Tibial nerve (tissue), 4 donors: Measurements from ENCODE around the gene SLIT1. TPM values are rescaled to one million over a fixed set of nuclear protein-coding genes. Genes with fewer than 3 reads are reported as not detected.

Experiments
- DNase-seq, 2 donors: peaks; one replicate each; pipeline ENCODE4 v3.0.0-alpha.2; 2019; ENCODE audit warnings: low spot score in 2 of 2
- H3K27ac ChIP-seq, 4 donors: fragments of 200-600 bp; sonication (generic) in 3 of 4; one replicate each; pipeline ENCODE4 v1.5.1; 2017 to 2019; ENCODE audit warnings: mild to moderate bottlenecking in 1 of 4
- H3K27me3 ChIP-seq, 2 donors: fragments of 200-600 bp; sonication (generic) in 1 of 2; one replicate each; pipeline versions ENCODE4 v1.5.1 to v1.6.0; 2017 to 2019
- H3K36me3 ChIP-seq, 3 donors: fragments of 200-600 bp; sonication (generic); one replicate each; pipeline ENCODE4 v1.5.1; 2018 to 2019
- H3K4me1 ChIP-seq, 4 donors: fragments of 200-600 bp; sonication (generic) in 3 of 4; one replicate each; pipeline ENCODE4 v1.5.1; 2017 to 2019
- H3K4me3 ChIP-seq, 4 donors: fragments of 200-600 bp; sonication (generic) in 3 of 4; one replicate each; pipeline ENCODE4 v1.5.1; 2017 to 2019; ENCODE audit warnings: mild to moderate bottlenecking in 1 of 4, moderate library complexity in 1 of 4
- H3K9me3 ChIP-seq, 4 donors: fragments of 200-600 bp; sonication (generic) in 3 of 4; one replicate each; pipeline ENCODE4 v1.5.1; 2017 to 2019
- EP300 ChIP-seq, 2 donors: sonication (generic); formaldehyde crosslinking; IDR thresholded peaks; one replicate each; pipeline ENCODE4 v1.6.1; 2017; ENCODE audit warnings: antibody characterized with exemption in 2 of 2, mild to moderate bottlenecking in 1 of 2
- POLR2A ChIP-seq, 2 donors: fragments of 450-650 bp; IDR thresholded peaks; one replicate each; pipeline ENCODE4 v1.6.1; 2017; ENCODE audit warnings: antibody characterized with exemption in 2 of 2, mild to moderate bottlenecking in 2 of 2, moderate library complexity in 2 of 2
- WGBS, 2 donors: methylation state at CpG; one replicate each; pipeline ENCODE4 v1.1.5; 2018; 5-methylcytosine and 5-hydroxymethylcytosine counted together
- total RNA-seq, 4 donors: library from RNA; depleted of rRNA; stranded (reverse); fragments of >200 nt; gene quantifications; one replicate each; pipeline ENCODE4 v1.1.0, GENCODE V29; 2016
- TF ChIP-seq, protein P1 (sequence below), 5 experiments: fragments of 200-600 bp in 3 of 5; fragments of 450-650 bp in 2 of 5; sonication (generic) in 3 of 5; IDR thresholded peaks; one replicate each; pipeline ENCODE4 v1.5.1; 2016 to 2019; ENCODE audit warnings: antibody characterized with exemption in 5 of 5, mild to moderate bottlenecking in 3 of 5, moderate library complexity in 2 of 5

The SLIT1 gene
- total RNA-seq, 4 donors from 2014 or later: 0.78 to 3.1 (median 1.3) TPM

DNA sequence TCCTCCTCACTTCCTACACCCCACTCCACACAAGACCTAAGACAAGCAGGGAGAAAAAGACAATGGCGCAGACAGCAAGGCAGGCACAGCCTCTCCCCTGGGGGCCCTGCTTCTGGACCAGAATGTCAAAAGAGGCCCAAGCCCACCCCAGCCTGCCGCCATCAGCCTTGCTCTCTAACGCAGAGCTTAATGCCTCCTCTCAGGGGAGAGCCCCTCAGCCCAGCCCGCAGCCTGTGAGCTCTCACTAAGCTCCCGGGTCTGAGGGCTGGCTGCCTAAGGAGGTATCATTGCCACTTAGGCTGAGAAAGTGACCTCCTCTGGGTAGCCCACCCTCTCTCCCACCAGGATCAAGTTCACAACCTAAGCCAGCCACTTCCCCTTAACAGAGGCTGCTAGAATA is 16.7 kb downstream of the SLIT1 start:
- no peak for TF ChIP-seq EP300 (IDR thresholded peaks at IDR 0.05)
- TF ChIP-seq, protein P1, sequence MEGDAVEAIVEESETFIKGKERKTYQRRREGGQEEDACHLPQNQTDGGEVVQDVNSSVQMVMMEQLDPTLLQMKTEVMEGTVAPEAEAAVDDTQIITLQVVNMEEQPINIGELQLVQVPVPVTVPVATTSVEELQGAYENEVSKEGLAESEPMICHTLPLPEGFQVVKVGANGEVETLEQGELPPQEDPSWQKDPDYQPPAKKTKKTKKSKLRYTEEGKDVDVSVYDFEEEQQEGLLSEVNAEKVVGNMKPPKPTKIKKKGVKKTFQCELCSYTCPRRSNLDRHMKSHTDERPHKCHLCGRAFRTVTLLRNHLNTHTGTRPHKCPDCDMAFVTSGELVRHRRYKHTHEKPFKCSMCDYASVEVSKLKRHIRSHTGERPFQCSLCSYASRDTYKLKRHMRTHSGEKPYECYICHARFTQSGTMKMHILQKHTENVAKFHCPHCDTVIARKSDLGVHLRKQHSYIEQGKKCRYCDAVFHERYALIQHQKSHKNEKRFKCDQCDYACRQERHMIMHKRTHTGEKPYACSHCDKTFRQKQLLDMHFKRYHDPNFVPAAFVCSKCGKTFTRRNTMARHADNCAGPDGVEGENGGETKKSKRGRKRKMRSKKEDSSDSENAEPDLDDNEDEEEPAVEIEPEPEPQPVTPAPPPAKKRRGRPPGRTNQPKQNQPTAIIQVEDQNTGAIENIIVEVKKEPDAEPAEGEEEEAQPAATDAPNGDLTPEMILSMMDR (IDR thresholded peaks at IDR 0.05): no peak
- TF ChIP-seq POLR2A (IDR thresholded peaks at IDR 0.05): no peak
- Histone ChIP-seq H3K9me3 (no peaks in the 10 kb centered on the region), H3K4me3 (no peak overlapping the region), H3K27ac (no peak overlapping the region), H3K36me3 (no peaks in the 10 kb centered on the region), H3K27me3 (no peaks in the 10 kb centered on the region), H3K4me1 (no peaks in the 10 kb centered on the region)
- no peak for DNase-seq
- WGBS, 2 donors: 60 to 70% methylated on average over 5 of the region's 5 CpGs

- Histone ChIP-seq H3K36me3 (no peaks in the 10 kb centered on the region), H3K4me3 (no peak overlapping the region), H3K4me1 (no peaks in the 10 kb centered on the region), H3K9me3 (no peaks in the 10 kb centered on the region), H3K27ac (no peak overlapping the region), H3K27me3 (no peaks in the 10 kb centered on the region)
- TF ChIP-seq POLR2A (IDR thresholded peaks at IDR 0.05): no peak
- TF ChIP-seq, protein P1 (IDR thresholded peaks at IDR 0.05): no peak
- TF ChIP-seq EP300 (IDR thresholded peaks at IDR 0.05): no peak
- WGBS, 2 donors: 91 to 97% methylated on average over 2 of the region's 2 CpGs
- DNase-seq: no peak
Observed at GRCh38 chr10:97168645-97169044, 17.1 kb downstream of the SLIT1 start.

- Histone ChIP-seq H3K9me3 (no peaks in the 10 kb centered on the region), H3K36me3 (no peaks in the 10 kb centered on the region), H3K4me1 (no peaks in the 10 kb centered on the region), H3K4me3 (no peak overlapping the region), H3K27ac (no peak overlapping the region), H3K27me3 (no peaks in the 10 kb centered on the region)
- DNase-seq: no peak
- WGBS, 2 donors: 87 to 88% methylated on average over 8 of the region's 8 CpGs
- TF ChIP-seq EP300 (IDR thresholded peaks at IDR 0.05) (no peak), POLR2A (IDR thresholded peaks at IDR 0.05) (no peak)
- TF ChIP-seq, protein P1 (IDR thresholded peaks at IDR 0.05): no peak
Observed at GRCh38 chr10:97165499-97165898, 20.3 kb downstream of the SLIT1 start.

- Histone ChIP-seq H3K4me1 (no peaks in the 10 kb centered on the region), H3K36me3 (no peaks in the 10 kb centered on the region), H3K27me3 (no peaks in the 10 kb centered on the region), H3K4me3 (no peak overlapping the region), H3K9me3 (no peaks in the 10 kb centered on the region), H3K27ac (no peak overlapping the region)
- WGBS, 2 donors: 67 to 77% methylated on average over 11 to 16 of the region's 17 CpGs
- DNase-seq: no peak
- no peak for TF ChIP-seq EP300 (IDR thresholded peaks at IDR 0.05)
- TF ChIP-seq POLR2A (IDR thresholded peaks at IDR 0.05): no peak
- TF ChIP-seq, protein P1 (IDR thresholded peaks at IDR 0.05): no peak
Observed at GRCh38 chr10:97163781-97164501, 21.8 kb downstream of the SLIT1 start.

DNA sequence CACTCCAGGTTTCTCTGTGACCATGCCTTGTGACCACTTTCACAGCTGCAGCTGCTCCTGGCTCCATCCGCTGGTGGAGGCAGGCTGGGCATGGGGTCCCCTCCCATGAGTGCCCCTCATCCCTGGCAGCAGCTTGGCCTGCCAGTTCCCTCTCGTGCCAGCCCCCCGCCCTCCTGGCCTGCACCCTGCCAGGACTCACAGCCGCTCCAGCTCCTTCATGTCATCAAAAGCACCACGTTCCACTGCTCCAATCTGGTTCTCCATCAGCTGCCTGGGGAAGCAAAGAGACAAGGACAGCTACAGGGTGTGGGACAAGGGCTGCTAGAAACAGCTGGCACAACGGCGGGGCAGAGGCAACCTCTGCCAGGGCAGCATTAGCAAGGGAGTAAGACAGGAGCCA is 22.6 kb downstream of the SLIT1 start:
- Histone ChIP-seq H3K27me3 (no peaks in the 10 kb centered on the region), H3K9me3 (no peaks in the 10 kb centered on the region), H3K4me3 (no peak overlapping the region), H3K4me1 (no peaks in the 10 kb centered on the region), H3K36me3 (no peaks in the 10 kb centered on the region), H3K27ac (no peak overlapping the region)
- no peak for DNase-seq
- TF ChIP-seq POLR2A (IDR thresholded peaks at IDR 0.05): no peak
- TF ChIP-seq EP300 (IDR thresholded peaks at IDR 0.05): no peak
- TF ChIP-seq, protein P1 (IDR thresholded peaks at IDR 0.05): no peak
- 86 to 99% methylated on average over 7 of the region's 7 CpGs for WGBS, 2 donors
